ENCODE data around the gene MOV10.

DNA sequence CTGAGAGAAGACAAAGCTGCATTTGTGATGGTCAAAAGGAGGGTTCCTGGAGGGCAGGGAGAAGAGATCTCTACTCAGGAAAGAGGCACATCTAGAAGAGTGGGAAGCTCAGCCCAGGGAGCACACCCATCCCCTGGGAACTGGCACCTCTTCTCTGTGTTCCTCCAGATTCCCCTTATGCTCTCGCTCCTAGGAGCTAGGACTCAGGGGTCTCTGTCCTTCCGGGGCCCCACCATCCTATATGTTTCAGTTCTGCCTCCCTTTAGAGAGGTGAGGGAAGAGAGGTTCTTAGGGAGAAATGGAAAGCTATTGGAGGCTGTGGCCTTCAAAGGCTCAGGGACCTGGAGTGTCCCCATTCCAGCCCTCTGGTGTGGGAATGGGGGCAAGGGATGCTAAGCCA is 45.2 kb downstream of the MOV10 start:
- TF ChIP-seq, protein P1, sequence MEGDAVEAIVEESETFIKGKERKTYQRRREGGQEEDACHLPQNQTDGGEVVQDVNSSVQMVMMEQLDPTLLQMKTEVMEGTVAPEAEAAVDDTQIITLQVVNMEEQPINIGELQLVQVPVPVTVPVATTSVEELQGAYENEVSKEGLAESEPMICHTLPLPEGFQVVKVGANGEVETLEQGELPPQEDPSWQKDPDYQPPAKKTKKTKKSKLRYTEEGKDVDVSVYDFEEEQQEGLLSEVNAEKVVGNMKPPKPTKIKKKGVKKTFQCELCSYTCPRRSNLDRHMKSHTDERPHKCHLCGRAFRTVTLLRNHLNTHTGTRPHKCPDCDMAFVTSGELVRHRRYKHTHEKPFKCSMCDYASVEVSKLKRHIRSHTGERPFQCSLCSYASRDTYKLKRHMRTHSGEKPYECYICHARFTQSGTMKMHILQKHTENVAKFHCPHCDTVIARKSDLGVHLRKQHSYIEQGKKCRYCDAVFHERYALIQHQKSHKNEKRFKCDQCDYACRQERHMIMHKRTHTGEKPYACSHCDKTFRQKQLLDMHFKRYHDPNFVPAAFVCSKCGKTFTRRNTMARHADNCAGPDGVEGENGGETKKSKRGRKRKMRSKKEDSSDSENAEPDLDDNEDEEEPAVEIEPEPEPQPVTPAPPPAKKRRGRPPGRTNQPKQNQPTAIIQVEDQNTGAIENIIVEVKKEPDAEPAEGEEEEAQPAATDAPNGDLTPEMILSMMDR (IDR thresholded peaks at IDR 0.05), result no peak
- TF ChIP-seq YY1 (IDR thresholded peaks at IDR 0.05; ENCODE audit: low read depth), result no peak
- TF ChIP-seq TAF1 (IDR thresholded peaks at IDR 0.05; ENCODE audit: borderline replicate concordance, low read depth, low read length), result no peak
- TF ChIP-seq, protein P2, sequence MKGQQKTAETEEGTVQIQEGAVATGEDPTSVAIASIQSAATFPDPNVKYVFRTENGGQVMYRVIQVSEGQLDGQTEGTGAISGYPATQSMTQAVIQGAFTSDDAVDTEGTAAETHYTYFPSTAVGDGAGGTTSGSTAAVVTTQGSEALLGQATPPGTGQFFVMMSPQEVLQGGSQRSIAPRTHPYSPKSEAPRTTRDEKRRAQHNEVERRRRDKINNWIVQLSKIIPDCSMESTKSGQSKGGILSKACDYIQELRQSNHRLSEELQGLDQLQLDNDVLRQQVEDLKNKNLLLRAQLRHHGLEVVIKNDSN (IDR thresholded peaks at IDR 0.05; ENCODE audit: borderline replicate concordance, low read depth), result no peak
- no peak for TF ChIP-seq RAD21 (IDR thresholded peaks at IDR 0.05; ENCODE audit: low read length)
- TF ChIP-seq, protein P3, sequence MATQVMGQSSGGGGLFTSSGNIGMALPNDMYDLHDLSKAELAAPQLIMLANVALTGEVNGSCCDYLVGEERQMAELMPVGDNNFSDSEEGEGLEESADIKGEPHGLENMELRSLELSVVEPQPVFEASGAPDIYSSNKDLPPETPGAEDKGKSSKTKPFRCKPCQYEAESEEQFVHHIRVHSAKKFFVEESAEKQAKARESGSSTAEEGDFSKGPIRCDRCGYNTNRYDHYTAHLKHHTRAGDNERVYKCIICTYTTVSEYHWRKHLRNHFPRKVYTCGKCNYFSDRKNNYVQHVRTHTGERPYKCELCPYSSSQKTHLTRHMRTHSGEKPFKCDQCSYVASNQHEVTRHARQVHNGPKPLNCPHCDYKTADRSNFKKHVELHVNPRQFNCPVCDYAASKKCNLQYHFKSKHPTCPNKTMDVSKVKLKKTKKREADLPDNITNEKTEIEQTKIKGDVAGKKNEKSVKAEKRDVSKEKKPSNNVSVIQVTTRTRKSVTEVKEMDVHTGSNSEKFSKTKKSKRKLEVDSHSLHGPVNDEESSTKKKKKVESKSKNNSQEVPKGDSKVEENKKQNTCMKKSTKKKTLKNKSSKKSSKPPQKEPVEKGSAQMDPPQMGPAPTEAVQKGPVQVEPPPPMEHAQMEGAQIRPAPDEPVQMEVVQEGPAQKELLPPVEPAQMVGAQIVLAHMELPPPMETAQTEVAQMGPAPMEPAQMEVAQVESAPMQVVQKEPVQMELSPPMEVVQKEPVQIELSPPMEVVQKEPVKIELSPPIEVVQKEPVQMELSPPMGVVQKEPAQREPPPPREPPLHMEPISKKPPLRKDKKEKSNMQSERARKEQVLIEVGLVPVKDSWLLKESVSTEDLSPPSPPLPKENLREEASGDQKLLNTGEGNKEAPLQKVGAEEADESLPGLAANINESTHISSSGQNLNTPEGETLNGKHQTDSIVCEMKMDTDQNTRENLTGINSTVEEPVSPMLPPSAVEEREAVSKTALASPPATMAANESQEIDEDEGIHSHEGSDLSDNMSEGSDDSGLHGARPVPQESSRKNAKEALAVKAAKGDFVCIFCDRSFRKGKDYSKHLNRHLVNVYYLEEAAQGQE (IDR thresholded peaks at IDR 0.05; ENCODE audit: low read depth, low read length), result no peak
- no peak for TF ChIP-seq POLR2AphosphoS5 (IDR thresholded peaks at IDR 0.05; ENCODE audit: low read depth, low read length)
- TF ChIP-seq SMC3 (IDR thresholded peaks at IDR 0.05; ENCODE audit: low read depth, low read length), result no peak
- TF ChIP-seq EP300 (IDR thresholded peaks at IDR 0.05; ENCODE audit: borderline replicate concordance in 1 of 2, low read depth in 1 of 2, low read length in 1 of 2), result no peak
- TF ChIP-seq RCOR1 (IDR thresholded peaks at IDR 0.05; ENCODE audit: low read length), result no peak
- TF ChIP-seq, protein P4, sequence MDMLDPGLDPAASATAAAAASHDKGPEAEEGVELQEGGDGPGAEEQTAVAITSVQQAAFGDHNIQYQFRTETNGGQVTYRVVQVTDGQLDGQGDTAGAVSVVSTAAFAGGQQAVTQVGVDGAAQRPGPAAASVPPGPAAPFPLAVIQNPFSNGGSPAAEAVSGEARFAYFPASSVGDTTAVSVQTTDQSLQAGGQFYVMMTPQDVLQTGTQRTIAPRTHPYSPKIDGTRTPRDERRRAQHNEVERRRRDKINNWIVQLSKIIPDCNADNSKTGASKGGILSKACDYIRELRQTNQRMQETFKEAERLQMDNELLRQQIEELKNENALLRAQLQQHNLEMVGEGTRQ (IDR thresholded peaks at IDR 0.05; ENCODE audit: borderline replicate concordance, low read depth, low read length), result no peak
- TF ChIP-seq, protein P5, sequence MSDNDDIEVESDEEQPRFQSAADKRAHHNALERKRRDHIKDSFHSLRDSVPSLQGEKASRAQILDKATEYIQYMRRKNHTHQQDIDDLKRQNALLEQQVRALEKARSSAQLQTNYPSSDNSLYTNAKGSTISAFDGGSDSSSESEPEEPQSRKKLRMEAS (IDR thresholded peaks at IDR 0.05; ENCODE audit: low read depth), result no peak
